D721Med (cell line): ENCODE measurements around the gene FBXO44.

Experiments
- DNase-seq: peaks from one replicate; pipeline ENCODE4 v3.0.0; 2011; ENCODE audit warnings: low spot score; ENCODE audit not compliant: insufficient read length
- FAIRE-seq: peaks from 2 replicates; lab custom pipeline; 2011; peaks lifted over from hg19 to GRCh38; lab: Jason Lieb, UNC
- CTCF ChIP-seq: IDR thresholded peaks from 2 replicates; pipeline ENCODE4 v1.5.1; 2012; ENCODE audit warnings: mild to moderate bottlenecking, control low read depth; ENCODE audit not compliant: insufficient read depth; ENCODE audit errors: missing control alignments

The FBXO44 gene

GRCh38 chr1:11708554-11709350, 54.1 kb downstream of the FBXO44 start:
- FAIRE-seq (no peak), DNase-seq (no peak)
- no peak for TF ChIP-seq CTCF

GRCh38 chr1:11711490-11711889, 56.8 kb downstream of the FBXO44 start:
- no peak for TF ChIP-seq CTCF
- DNase-seq (no peak), FAIRE-seq (no peak)

- TF ChIP-seq CTCF: no peak
- no peak for DNase-seq
- no peak for FAIRE-seq
Observed at GRCh38 chr1:11712285-11712684, 57.6 kb downstream of the FBXO44 start.
